Measurements from ENCODE around the gene FBXL7.

DNA sequence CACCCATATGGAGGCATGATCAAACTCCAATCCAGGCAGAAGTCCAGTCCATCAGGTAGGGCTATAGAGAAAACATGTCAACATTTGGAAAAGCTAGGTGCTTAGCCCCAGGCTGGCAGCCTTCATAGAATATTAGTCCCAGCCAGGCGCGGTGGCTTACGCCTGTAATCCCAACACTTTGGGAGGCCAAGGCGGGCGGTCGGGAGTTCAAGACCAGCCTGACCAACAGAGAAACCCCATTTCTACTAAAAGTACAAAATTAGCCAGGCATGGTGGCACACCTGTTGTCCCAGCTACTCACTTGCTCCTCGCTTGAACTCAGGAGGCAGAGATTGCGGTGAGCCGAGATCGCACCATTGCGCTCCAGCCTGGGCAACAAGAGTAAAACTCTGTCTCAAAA, 393.9 kb downstream of the FBXL7 start:
- TF ChIP-seq, protein P1, sequence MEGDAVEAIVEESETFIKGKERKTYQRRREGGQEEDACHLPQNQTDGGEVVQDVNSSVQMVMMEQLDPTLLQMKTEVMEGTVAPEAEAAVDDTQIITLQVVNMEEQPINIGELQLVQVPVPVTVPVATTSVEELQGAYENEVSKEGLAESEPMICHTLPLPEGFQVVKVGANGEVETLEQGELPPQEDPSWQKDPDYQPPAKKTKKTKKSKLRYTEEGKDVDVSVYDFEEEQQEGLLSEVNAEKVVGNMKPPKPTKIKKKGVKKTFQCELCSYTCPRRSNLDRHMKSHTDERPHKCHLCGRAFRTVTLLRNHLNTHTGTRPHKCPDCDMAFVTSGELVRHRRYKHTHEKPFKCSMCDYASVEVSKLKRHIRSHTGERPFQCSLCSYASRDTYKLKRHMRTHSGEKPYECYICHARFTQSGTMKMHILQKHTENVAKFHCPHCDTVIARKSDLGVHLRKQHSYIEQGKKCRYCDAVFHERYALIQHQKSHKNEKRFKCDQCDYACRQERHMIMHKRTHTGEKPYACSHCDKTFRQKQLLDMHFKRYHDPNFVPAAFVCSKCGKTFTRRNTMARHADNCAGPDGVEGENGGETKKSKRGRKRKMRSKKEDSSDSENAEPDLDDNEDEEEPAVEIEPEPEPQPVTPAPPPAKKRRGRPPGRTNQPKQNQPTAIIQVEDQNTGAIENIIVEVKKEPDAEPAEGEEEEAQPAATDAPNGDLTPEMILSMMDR (IDR thresholded peaks at IDR 0.05; ENCODE audit: insufficient read depth, low read length, poor library complexity, severe bottlenecking): no peak
- TF ChIP-seq EZH2phosphoT487 (conservative IDR thresholded peaks at IDR 0.05; ENCODE audit: low read length): no peak
